ENCODE results near the gene FMN1. TPM values are rescaled to one million over a fixed set of nuclear protein-coding genes. Genes with fewer than 3 reads are reported as not detected.

Gene FMN1
- total RNA-seq, 4 donors from 2014 or later = 4.3 to 10.1 (median 8.8) TPM

- intact Hi-C loops (cut with DNase I) = no loop called here
- 79 to 87% methylated on average over 7 of the region's 7 CpGs for WGBS, 2 donors
Measured at GRCh38 chr15:33146051-33146450, 48.5 kb downstream of the FMN1 start.

GRCh38 chr15:33145447-33145846 lies 49.1 kb downstream of the FMN1 start:
- no peaks in the 10 kb centered on the region for H3K9me3 ChIP-seq
- TF ChIP-seq POLR2A (IDR thresholded peaks at IDR 0.05) = no peak
- TF ChIP-seq, protein P1, sequence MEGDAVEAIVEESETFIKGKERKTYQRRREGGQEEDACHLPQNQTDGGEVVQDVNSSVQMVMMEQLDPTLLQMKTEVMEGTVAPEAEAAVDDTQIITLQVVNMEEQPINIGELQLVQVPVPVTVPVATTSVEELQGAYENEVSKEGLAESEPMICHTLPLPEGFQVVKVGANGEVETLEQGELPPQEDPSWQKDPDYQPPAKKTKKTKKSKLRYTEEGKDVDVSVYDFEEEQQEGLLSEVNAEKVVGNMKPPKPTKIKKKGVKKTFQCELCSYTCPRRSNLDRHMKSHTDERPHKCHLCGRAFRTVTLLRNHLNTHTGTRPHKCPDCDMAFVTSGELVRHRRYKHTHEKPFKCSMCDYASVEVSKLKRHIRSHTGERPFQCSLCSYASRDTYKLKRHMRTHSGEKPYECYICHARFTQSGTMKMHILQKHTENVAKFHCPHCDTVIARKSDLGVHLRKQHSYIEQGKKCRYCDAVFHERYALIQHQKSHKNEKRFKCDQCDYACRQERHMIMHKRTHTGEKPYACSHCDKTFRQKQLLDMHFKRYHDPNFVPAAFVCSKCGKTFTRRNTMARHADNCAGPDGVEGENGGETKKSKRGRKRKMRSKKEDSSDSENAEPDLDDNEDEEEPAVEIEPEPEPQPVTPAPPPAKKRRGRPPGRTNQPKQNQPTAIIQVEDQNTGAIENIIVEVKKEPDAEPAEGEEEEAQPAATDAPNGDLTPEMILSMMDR (IDR thresholded peaks at IDR 0.05) = no peak
- 62 to 71% methylated on average over 5 to 6 of the region's 6 CpGs for WGBS, 2 donors
- H3K27me3 ChIP-seq = no peaks in the 10 kb centered on the region
- H3K27ac ChIP-seq = no peak overlapping the region
- H3K4me1 ChIP-seq = peaks cover 0 to 20% (median 9%) of the 10 kb centered on the region in 3 donors
- no peak for DNase-seq
- no peak overlapping the region for H3K4me3 ChIP-seq
- H3K36me3 ChIP-seq = no peaks in the 10 kb centered on the region
- intact Hi-C loops (cut with DNase I) = no loop called here

More at GRCh38 chr15:33146051-33146450, 48.5 kb downstream of the FMN1 start:
- H3K4me1 ChIP-seq = peaks cover 0 to 20% (median 12%) of the 10 kb centered on the region in 3 donors
- H3K36me3 ChIP-seq = no peaks in the 10 kb centered on the region
- TF ChIP-seq POLR2A (IDR thresholded peaks at IDR 0.05) = no peak
- TF ChIP-seq, protein P1 (IDR thresholded peaks at IDR 0.05) = no peak
- no peak overlapping the region for H3K27ac ChIP-seq
- H3K9me3 ChIP-seq = no peaks in the 10 kb centered on the region
- no peaks in the 10 kb centered on the region for H3K27me3 ChIP-seq
- DNase-seq = no peak
- H3K4me3 ChIP-seq = no peak overlapping the region

DNA sequence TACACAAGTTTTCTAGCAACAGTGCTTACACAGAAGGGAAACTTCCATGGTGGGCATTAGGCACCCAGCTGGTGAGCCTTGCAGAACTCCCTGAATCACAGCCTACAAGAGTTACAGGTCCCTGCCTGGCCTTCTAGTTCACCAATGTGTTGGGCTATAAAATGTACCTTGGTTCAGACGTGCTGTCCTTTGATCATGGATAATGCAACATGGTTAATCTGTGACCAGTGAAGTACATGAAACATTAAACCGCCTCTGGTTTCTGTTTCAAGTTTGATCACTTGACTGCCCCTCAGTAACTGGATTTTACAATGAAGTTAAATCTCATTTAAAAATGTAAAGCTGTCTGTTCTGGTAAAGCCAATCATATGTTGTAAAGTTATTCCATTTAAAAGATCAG lies 51.8 kb downstream of the FMN1 start:
- WGBS, 2 donors = 65 to 80% methylated on average over 2 of the region's 2 CpGs
- Histone ChIP-seq H3K4me1 (peaks cover 0 to 15% (median 5%) of the 10 kb centered on the region in 3 donors), H3K27ac (no peak overlapping the region)

GRCh38 chr15:33138000-33138399 lies 56.5 kb downstream of the FMN1 start:
- 55 to 58% methylated on average over 3 of the region's 3 CpGs for WGBS, 2 donors
- no peak for TF ChIP-seq POLR2A (IDR thresholded peaks at IDR 0.05)
- TF ChIP-seq, protein P1 (IDR thresholded peaks at IDR 0.05) = no peak
- intact Hi-C loops (cut with DNase I) = loop anchor here (10.0 kb wide), 2 partner anchors 53 to 103 kb away; no protein-coding TSS in a partner anchor
- Histone ChIP-seq H3K4me3 (no peak overlapping the region), H3K27me3 (peaks cover 0 to 20% (median 0%) of the 10 kb centered on the region in 4 donors), H3K36me3 (no peaks in the 10 kb centered on the region), H3K27ac (no peak overlapping the region), H3K4me1 (no peaks in the 10 kb centered on the region), H3K9me3 (no peaks in the 10 kb centered on the region)
- DNase-seq = no peak

More for the DNA sequence above, 51.8 kb downstream of the FMN1 start:
- no peak for TF ChIP-seq POLR2A (IDR thresholded peaks at IDR 0.05)
- TF ChIP-seq, protein P1 (IDR thresholded peaks at IDR 0.05) = no peak
- Histone ChIP-seq H3K36me3 (no peaks in the 10 kb centered on the region), H3K9me3 (no peaks in the 10 kb centered on the region), H3K27me3 (no peaks in the 10 kb centered on the region), H3K4me3 (no peak overlapping the region)
- DNase-seq = no peak
- intact Hi-C loops (cut with DNase I) = no loop called here

DNA sequence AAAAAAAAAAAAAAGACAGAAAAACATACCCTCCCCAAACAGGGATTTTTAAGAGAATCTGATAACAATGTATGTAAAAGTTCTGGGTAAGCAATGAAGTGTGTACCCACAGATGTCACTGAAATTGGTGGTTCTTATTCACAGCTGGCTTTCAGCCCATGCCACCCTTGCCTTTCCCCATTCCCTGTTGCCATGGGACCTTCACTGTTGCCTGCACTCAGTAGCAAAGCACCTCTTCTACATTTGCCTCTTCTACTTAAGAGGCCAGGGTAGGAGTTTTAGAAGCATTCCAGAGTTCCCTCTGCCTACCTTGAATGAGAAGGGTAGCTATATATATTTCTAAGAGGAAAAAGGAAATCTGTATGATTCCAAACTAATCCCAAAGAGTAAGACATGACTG lies 57.4 kb downstream of the FMN1 start:
- Histone ChIP-seq H3K9me3 (no peaks in the 10 kb centered on the region), H3K4me3 (no peak overlapping the region), H3K4me1 (peaks cover 0 to 5% (median 0%) of the 10 kb centered on the region in 3 donors), H3K27me3 (peaks cover 0 to 20% (median 0%) of the 10 kb centered on the region in 4 donors), H3K36me3 (no peaks in the 10 kb centered on the region), H3K27ac (no peak overlapping the region)
- DNase-seq = no peak
- TF ChIP-seq, protein P1 (IDR thresholded peaks at IDR 0.05) = no peak
- no peak for TF ChIP-seq POLR2A (IDR thresholded peaks at IDR 0.05)
- intact Hi-C loops (cut with DNase I) = loop anchor here (10.0 kb wide), 2 partner anchors 52 to 102 kb away; no protein-coding TSS in a partner anchor

Measured in esophagus squamous epithelium (tissue), 5 donors.